Right renal pelvis (tissue), 4 donors: ENCODE data around the gene LBR. TPM values are rescaled to one million over a fixed set of nuclear protein-coding genes. Genes with fewer than 3 reads are reported as not detected.
"Not testable (repeated sequence)": the region's sequence is repeated elsewhere in the genome, so short reads cannot be mapped to it uniquely, and the experiment has no call there.

Source experiments
- DNase-seq, 4 donors: peaks; one replicate each; pipeline ENCODE4 v3.0.0-alpha.2; 2013; ENCODE audit warnings: low read depth in 4 of 4, low spot score in 3 of 4, missing footprints in 1 of 4
- polyA plus RNA-seq, 4 donors: library from polyadenylated mRNA; unstranded; fragments of 120-200 nt; gene quantifications; one replicate each; pipeline ENCODE4 v1.2.1, GENCODE V29; 2013; ENCODE audit not compliant: insufficient read length in 4 of 4

Gene LBR
- polyA plus RNA-seq, 4 donors = 84.8 to 104 (median 93.6) TPM

DNA sequence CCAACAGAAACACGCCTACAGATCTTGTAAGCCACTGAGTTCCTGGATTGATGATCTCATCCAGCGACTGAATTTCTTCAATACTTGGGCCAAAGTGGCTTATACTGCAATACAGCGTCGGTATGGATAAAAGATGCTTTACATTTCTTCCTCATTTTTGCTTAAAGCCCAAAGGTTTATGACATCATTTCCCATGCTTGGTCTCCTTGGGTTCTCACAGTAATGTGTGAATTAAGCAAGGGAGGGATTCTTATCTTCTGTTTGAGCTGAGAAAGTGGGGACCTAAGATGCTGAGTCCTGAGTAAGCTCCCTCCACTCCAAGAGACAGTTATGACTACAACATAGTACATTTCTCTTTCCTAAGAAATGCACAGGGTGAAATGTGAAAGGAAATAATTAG, 39.5 kb downstream of the LBR start:
- DNase-seq = no peak

DNA sequence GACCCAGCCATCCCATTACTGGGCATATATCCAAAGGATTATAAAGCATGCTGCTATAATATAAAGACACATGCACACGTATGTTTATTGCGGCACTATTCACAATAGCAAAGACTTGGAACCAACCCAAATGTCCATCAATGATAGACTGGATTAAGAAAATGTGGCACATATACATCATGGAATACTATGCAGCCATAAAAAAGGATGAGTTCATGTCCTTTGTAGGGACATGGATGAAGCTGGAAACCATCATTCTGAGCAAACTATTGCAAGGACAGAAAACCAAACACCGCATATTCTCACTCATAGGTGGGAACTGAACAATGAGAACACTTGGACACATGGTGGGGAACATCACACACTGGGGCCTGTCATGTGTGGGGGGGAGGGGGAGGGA, 41.0 kb downstream of the LBR start:
- not testable (repeated sequence) for DNase-seq

DNA sequence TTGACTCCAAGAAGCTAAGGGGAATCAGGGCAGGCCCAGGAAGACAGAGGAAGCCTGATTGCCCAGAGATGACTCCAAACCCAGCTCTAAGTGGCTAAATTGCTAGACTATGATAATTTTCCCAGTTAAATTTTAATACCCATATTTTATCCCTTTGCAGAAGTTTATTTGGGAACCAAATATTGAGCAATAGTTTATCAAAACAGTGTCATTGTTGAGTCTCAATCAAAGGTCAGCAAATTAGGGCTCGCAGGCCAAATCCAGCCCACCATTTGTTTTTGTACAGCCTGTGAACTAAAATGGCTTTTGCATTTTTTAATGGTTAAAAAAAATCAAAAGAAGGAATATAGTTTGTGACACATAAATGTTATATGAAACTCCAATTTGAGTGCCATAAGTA, 47.1 kb downstream of the LBR start:
- no peak for DNase-seq

DNA sequence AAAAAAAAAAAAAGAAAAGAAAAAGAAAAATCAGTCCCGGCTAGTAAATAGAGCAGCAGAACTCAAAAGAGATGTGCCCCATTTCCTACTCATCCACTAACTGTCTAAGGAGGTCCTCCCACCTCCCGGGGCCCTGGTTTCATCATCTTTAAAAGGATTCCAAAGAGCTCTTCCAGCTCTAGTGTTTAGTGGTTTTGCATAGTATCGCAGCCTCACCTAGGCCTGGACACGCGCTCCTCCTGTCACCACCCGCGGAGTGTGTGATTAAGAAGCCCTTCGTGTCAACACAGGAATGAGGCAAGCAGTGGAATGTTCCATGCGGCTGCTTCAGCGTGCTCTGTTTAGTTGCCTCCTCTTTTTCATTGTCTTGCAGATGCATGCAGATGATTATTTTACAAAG, 49.0 kb downstream of the LBR start:
- DNase-seq = no peak

DNA sequence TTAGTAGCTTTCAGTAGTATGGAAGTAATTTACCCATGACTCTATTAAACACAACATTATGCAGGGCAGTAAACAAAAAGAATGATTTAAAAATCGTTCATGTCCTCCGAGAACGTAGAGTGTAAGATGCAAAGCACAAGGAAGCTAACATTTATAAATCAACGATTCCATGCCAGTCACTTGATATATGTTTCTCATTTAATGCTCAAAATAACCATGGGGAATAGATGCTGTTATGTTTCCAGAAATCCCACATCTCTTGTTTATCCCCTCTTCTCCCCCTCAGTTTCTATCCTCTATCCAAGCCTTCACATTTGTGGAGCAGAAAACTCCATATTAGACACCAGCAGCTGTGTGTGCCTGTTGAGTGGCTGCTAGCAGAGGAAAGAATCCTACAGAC, 52.8 kb downstream of the LBR start:
- DNase-seq = no peak

DNA sequence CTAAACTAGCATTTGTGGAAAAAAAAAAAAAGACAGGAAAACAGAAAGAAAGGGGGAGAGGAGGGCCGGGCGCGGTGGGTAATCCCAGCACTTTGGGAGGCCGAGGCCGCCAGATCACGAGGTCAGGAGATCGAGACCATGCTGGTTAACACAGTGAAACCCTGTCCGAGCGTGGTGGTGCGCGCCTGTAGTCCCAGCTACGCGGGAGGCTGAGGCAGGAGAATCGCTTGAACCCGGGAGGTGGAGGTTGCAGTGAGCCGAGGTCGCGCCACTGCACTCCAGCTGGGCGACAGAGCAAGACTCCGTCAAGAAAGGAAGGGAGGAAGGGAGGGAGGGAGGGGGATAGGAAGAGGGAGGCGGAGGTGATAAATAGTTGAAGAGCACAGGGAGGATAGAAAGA, 54.7 kb downstream of the LBR start:
- no peak for DNase-seq

DNA sequence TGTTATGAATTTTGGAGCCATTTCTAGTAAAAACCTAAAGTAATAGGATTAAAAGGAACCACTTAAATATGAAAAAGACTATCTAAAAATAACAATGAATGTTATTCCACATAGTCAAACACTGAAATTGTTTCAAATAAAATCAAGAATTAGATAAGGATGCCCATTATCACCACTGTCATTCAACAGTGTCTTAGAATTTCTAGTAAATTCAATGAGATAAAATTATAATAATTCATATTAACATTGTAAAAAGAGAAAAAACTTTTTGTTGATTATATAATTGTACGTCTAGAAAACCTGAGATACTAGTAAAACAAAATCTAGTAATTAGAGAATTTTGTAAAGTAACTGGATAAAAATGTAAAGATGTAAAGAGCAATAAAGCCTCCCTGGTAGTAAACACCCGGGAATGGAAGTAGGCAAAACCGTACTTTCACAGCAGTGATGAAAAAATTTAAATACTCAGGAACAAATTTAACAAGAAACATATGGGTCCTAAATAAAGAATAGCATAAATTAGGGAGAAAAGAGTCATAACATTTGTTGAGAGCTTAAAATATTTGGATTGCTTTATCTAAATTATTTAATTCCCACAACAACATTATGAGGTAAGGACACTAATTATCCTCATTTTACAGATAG, 56.4 kb downstream of the LBR start:
- DNase-seq = no peak

DNA sequence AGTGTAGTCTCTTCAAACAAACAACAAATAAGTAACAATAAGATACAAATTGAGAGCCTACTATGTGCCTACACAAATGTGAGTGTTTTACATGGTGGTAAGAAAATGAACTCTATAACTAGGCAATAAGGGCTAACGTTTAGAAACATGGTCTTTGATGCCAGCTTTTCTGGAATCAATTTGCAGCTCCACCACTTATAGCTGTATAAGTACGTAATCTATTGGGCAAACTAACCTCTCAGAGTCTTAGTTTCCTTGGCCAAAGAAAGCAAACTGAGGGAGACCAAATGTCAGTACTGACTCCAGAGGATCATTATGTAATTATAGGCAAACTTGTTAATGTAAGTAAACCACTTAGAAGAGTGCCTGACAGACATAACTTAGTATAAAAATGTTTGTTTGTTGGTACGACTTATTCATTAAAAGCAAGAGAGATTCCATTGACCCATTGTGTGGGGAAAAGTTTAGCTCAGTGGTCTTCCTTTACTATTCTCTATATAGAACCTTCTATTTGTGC, 59.7 kb downstream of the LBR start:
- DNase-seq = no peak

DNA sequence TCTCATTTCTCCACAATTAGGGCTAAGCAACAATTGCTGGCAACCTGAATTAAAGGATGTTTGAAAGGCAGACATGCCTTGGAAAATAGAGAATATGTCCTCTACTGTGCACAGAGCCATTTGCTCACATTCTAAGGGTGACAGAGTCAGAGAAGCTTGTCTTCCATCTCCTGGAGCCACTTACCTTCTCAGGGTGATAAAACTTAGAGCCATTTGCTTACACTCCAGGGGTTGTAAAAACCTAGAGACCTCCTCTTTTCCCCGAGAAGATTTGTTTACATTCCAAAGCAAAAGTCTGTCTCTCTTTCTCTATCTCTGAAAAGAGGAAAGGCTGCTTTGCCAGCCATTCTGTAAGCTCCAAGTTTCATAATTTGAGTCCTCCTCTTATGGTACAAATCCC, 61.3 kb downstream of the LBR start:
- DNase-seq = no peak

DNA sequence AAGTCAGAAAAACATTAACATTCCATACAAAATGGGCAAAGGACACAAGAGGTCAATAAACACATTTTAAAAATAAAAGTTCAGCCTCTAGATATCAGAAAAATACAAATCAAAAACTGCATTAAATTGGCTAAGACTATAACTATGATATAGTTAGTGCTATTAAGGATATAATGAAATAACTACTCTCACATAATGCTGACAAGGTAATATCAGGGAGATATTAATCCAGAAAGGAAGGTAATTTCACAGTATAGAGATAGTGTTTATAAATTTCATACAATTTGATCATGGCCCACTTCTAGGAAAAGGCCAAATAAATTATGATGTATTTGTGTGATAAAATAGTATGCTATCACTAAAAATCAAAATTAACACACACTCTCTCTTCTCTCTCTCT, 61.8 kb downstream of the LBR start:
- no peak for DNase-seq

DNA sequence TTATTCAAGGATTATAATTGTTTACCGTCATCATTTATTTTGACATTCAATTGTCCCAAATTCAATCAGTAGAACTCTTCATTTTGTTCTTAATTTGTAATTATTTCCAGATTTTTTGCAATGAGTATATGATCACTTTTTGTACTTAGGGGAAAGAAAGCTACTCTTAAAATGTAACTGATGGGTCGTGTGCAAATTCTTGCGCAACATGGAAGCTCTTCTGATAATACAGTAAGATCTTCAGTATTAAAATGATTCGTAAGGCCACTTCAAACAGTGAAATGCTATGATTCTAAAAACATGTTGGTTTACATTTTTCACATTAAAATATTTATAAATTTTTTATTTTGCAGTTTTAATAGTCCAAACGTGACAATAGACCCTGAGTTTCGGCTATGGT, 63.4 kb downstream of the LBR start:
- no peak for DNase-seq

DNA sequence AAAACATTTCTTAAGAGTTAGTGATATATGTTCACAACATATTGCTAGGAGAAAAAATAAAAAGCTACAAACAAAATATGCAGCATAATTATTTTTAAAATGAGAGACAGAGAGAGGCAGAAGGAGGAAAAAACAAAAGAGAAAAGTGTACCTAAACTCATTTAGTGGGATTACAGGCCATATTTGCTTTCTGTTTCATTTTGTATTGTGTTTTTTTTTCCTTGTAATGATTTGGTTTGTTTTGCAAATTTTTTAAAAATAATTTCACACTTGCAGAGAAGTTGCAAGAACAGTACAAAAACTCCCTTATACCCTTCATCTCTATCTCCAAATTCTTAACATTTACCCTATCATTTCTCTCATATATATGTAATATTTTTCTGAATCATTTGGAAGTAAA, 65.0 kb downstream of the LBR start:
- DNase-seq = no peak

DNA sequence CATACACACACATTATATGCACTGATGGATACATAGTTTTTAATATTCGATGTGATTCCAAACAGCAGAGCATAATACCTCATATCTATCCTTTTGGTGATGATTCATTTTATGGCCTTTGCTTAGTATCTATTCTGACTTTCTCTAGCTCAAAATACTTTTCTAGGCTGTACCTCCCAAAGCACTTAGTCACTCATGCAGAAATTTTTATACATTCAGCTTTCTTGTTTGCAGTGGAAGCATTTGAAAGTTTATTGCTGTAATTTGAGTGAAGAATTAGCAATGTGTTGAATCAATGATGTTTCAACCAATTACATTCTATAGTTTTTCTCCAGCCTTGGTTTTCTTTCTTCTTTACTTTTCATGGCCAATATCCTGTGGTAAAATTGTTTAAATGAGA, 66.7 kb downstream of the LBR start:
- no peak for DNase-seq

DNA sequence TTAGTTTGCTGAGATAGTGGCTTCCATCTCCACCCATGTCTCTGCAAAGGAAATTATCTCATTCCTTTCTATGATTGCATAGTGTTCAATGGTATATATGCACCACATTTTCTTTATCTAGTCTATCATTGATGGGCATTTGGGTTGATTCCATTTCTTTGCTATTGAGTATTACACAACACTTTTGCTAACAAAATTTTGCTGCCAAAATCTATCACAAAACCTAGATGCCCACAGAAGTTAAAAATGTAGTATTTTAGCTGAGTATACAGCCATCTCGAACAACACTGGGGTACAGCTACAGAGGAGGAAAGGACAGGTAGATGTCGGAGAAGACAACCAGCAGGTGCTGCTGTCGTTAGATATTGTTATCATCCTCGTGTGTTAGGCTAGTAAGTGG, 67.7 kb downstream of the LBR start:
- DNase-seq = no peak

DNA sequence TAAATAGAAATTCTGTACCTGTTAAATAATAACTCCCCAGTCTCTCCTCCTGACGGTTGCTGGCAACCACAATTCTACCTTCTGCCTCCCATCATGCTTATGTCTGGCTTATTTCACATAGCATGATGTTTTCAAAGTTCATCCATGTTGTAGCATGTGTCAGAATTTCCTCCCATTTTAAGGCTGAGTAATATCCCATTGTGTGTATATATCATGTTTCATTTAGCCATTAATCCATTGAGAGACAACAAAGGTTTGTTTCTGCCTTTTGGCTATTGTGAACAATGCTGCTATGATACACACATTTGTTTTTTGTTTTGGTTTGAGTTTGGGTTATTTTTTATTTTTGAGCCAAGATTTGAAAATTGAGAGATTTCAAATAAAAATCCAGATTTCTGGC, 72.0 kb downstream of the LBR start:
- DNase-seq = no peak

DNA sequence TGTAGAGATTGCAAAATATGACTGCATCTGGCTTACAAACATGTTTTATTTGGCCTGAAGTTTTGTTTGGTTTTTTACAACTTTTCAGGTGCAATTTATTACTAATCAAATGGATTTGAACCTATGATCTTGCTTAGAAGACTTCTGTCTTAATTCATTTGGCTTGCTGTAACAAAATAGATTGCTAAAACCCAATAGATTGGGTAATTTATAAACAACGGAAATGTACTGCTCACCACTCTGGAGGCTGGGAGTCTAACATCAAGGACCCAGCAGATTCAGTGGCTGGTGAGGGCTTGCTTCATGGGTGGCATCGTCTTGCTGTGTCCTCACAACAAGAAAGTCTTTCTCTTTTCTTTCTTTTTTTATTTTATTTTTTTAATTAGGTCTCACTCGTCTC, 72.9 kb downstream of the LBR start:
- DNase-seq = no peak

Other genes starting within 250 kb of the LBR start
- 100 to 1,000 TPM in 3 of 4 donors, 10 to 100 TPM in 1; 96.6 to 129 (median 117) TPM for gene ENAH, start 225.1 kb upstream of the LBR start, polyA plus RNA-seq